ENCODE data around the gene MXD1. TPM values are rescaled to one million over a fixed set of nuclear protein-coding genes. Genes with fewer than 3 reads are reported as not detected.

The MXD1 gene
- total RNA-seq, 3 donors from 2014 or later, result 5.8 to 17.3 (median 10.2) TPM

- no peak for TF ChIP-seq POLR2A (IDR thresholded peaks at IDR 0.05)
- no peak for TF ChIP-seq CTCF (IDR thresholded peaks at IDR 0.05)
- TF ChIP-seq POLR2AphosphoS5 (IDR thresholded peaks at IDR 0.05), result no peak
- no peaks in the 10 kb centered on the region for H3K9me3 ChIP-seq
- no peak for DNase-seq (ENCODE audit: low spot score in 2 of 2)
- H3K27ac ChIP-seq, result no peak overlapping the region
- no peak overlapping the region for H3K4me3 ChIP-seq
- H3K36me3 ChIP-seq, result no peaks in the 10 kb centered on the region
- no peaks in the 10 kb centered on the region for H3K27me3 ChIP-seq
- no peaks in the 10 kb centered on the region for H3K4me1 ChIP-seq
- intact Hi-C loops (cut with DNase I; ENCODE audit: low total_unique reads), result no loop called here
Observed at GRCh38 chr2:69926849-69927515, 12.1 kb downstream of the MXD1 start.

GRCh38 chr2:69931832-69932595 lies 17.1 kb downstream of the MXD1 start:
- no peaks in the 10 kb centered on the region for H3K36me3 ChIP-seq
- H3K27ac ChIP-seq, result no peak overlapping the region
- DNase-seq (ENCODE audit: low spot score in 2 of 2), result no peak
- TF ChIP-seq POLR2A (IDR thresholded peaks at IDR 0.05) (no peak), CTCF (IDR thresholded peaks at IDR 0.05) (no peak), POLR2AphosphoS5 (IDR thresholded peaks at IDR 0.05) (no peak)
- H3K4me3 ChIP-seq, result no peak overlapping the region
- no peaks in the 10 kb centered on the region for H3K4me1 ChIP-seq
- no peaks in the 10 kb centered on the region for H3K27me3 ChIP-seq
- intact Hi-C loops (cut with DNase I; ENCODE audit: low total_unique reads), result no loop called here
- H3K9me3 ChIP-seq, result no peaks in the 10 kb centered on the region

GRCh38 chr2:69932596-69932922 lies 17.6 kb downstream of the MXD1 start:
- intact Hi-C loops (cut with DNase I; ENCODE audit: low total_unique reads), result no loop called here

GRCh38 chr2:69933254-69933828 lies 18.4 kb downstream of the MXD1 start:
- Histone ChIP-seq H3K4me3 (no peak overlapping the region), H3K9me3 (no peaks in the 10 kb centered on the region), H3K36me3 (peaks cover 6% of the 10 kb centered on the region), H3K4me1 (no peaks in the 10 kb centered on the region), H3K27ac (no peak overlapping the region), H3K27me3 (no peaks in the 10 kb centered on the region)
- no peak for DNase-seq (ENCODE audit: low spot score in 2 of 2)
- intact Hi-C loops (cut with DNase I; ENCODE audit: low total_unique reads), result no loop called here
- TF ChIP-seq CTCF (IDR thresholded peaks at IDR 0.05) (no peak), POLR2A (IDR thresholded peaks at IDR 0.05) (no peak), POLR2AphosphoS5 (IDR thresholded peaks at IDR 0.05) (no peak)

More at GRCh38 chr2:69932596-69932922, 17.6 kb downstream of the MXD1 start:
- Histone ChIP-seq H3K4me3 (no peak overlapping the region), H3K27me3 (no peaks in the 10 kb centered on the region), H3K4me1 (no peaks in the 10 kb centered on the region), H3K36me3 (no peaks in the 10 kb centered on the region), H3K9me3 (no peaks in the 10 kb centered on the region), H3K27ac (no peak overlapping the region)
- TF ChIP-seq POLR2A (IDR thresholded peaks at IDR 0.05) (no peak), CTCF (IDR thresholded peaks at IDR 0.05) (no peak), POLR2AphosphoS5 (IDR thresholded peaks at IDR 0.05) (no peak)
- DNase-seq (ENCODE audit: low spot score in 2 of 2), result no peak

Data from breast epithelium (tissue), 4 donors.